Measurements from ENCODE around the gene IMMP2L.

DNA sequence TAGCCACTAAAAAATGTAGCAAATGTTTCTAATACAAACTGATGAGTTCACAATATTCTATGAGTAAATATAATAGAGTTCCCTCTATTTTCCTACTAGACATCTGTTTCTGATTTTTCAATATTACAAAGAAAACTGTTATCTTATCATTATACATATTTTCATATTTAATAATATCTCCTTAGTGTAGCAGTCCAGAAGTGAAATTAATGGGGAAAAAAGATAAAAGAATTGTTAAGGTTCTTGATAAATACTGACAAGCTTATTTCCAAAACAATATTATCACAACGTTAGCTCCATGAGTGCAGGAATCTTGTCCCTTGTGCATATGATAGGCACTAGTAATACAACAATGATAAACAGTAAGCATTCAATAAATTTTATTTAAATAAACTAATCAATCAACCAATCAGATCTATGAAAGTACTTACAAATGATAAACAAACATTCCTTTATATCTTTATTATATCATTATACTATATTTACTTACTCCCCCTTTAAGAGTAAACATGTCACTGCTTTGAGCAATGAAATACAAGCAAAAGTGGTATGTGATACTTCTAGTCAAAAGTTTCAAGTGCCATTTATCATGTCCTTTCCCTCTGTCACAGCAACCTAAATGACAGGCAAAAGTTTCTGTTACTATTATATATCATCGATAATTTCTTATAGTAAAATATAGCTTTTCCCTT lies 103.1 kb downstream of the IMMP2L start:
- TF ChIP-seq, protein P1, sequence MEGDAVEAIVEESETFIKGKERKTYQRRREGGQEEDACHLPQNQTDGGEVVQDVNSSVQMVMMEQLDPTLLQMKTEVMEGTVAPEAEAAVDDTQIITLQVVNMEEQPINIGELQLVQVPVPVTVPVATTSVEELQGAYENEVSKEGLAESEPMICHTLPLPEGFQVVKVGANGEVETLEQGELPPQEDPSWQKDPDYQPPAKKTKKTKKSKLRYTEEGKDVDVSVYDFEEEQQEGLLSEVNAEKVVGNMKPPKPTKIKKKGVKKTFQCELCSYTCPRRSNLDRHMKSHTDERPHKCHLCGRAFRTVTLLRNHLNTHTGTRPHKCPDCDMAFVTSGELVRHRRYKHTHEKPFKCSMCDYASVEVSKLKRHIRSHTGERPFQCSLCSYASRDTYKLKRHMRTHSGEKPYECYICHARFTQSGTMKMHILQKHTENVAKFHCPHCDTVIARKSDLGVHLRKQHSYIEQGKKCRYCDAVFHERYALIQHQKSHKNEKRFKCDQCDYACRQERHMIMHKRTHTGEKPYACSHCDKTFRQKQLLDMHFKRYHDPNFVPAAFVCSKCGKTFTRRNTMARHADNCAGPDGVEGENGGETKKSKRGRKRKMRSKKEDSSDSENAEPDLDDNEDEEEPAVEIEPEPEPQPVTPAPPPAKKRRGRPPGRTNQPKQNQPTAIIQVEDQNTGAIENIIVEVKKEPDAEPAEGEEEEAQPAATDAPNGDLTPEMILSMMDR (IDR thresholded peaks at IDR 0.05), result no peak
- TF ChIP-seq EZH2 (IDR thresholded peaks at IDR 0.05), result no peak
- TF ChIP-seq EZH2phosphoT487 (IDR thresholded peaks at IDR 0.05), result no peak
